ENCODE data around the gene VSX2. TPM values are rescaled to one million over a fixed set of nuclear protein-coding genes. Genes with fewer than 3 reads are reported as not detected.
A peak's percentile ranks its signal among the peaks of the same experiment; 100 is the strongest.

Gene VSX2
- total RNA-seq, 2 experiments from 2014 or later: not detected

DNA sequence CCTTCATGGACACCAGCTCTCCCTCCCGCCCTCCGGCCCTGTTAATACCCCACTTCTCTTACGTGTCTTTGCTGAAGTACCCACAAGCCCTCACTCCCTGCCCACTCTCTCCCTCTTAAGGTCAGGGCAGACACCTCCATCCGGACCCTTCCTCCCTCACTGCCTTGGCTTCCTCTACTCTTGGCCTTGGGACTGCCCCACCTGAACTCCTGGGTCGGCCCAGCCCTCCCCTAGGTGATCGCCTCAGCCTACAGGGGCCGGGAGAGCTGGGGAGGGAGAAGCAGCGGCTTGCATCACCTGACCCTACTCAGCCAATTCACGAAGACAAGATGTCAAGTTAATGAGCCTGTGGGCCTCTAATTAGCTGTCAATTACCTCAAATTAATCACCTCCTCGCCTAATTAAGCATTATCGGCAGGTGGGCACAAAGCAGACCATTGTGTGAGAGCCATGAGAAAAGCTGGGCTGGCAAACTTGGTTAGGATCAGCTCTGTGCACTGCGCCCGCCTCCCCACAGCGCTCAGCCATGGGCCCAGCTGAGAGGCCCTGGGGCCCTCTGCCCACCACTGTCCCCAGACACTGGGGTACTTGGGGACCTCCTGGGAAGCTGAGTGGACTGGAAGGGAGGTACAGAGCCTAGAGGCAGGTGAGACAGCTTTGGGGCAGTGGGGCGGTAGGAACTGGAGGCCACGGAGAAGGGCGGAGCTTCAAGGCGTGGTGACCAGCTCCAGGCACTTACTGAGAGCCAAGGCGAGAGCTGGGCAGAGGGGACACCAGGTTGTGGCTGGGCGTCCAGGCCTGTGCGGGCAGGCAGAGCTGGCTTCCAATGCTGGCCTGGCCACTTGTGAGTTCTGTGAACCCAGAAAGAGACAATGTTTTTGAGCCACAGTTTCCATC, 25.1 kb upstream of the VSX2 start:
- no peak overlapping the region for H3K27ac Mint-ChIP-seq
- H3K4me1 Mint-ChIP-seq: no peaks in the 10 kb centered on the region
- CTCF ChIA-PET: no interaction called here
- H3K4me3 Mint-ChIP-seq: no peak overlapping the region
- DNase-seq (no peak), ATAC-seq (no peak)
- H3K9me3 Mint-ChIP-seq (ENCODE audit: low read depth): no peaks in the 10 kb centered on the region
- H3K36me3 Mint-ChIP-seq: no peaks in the 10 kb centered on the region
- peaks cover 19% of the 10 kb centered on the region for H3K27me3 Mint-ChIP-seq

DNA sequence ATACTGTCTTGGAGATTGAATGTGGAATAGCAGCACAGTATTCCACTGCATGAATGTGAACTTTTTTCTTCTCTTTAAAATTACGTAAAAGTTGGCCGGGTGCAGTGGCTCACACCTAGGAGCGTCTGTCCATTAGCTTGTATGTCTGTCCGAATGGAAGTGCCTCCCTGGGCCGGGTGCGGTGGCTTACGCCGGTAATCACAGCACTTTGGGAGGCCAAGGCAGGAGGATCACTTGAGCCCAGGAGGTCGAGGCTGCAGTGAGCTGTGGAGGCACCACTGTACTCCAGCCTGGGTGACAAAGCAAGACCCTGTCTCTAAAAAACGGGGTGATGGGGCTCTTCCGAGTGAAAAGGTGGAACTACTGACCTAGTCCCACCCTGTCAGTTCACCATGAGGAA, 22.6 kb upstream of the VSX2 start:
- H3K27me3 Mint-ChIP-seq: peaks cover 19% of the 10 kb centered on the region
- no peaks in the 10 kb centered on the region for H3K9me3 Mint-ChIP-seq (ENCODE audit: low read depth)
- no peak for ATAC-seq
- H3K4me1 Mint-ChIP-seq: no peaks in the 10 kb centered on the region
- no peak overlapping the region for H3K4me3 Mint-ChIP-seq
- no peak for DNase-seq
- no peak overlapping the region for H3K27ac Mint-ChIP-seq
- H3K36me3 Mint-ChIP-seq: no peaks in the 10 kb centered on the region
- CTCF ChIA-PET: interaction anchor here (0.8 to 1.7 kb wide), 4 partner anchors 22 to 105 kb away, joined by 3 to 4 read pairs (median 3); no protein-coding TSS in a partner anchor

DNA sequence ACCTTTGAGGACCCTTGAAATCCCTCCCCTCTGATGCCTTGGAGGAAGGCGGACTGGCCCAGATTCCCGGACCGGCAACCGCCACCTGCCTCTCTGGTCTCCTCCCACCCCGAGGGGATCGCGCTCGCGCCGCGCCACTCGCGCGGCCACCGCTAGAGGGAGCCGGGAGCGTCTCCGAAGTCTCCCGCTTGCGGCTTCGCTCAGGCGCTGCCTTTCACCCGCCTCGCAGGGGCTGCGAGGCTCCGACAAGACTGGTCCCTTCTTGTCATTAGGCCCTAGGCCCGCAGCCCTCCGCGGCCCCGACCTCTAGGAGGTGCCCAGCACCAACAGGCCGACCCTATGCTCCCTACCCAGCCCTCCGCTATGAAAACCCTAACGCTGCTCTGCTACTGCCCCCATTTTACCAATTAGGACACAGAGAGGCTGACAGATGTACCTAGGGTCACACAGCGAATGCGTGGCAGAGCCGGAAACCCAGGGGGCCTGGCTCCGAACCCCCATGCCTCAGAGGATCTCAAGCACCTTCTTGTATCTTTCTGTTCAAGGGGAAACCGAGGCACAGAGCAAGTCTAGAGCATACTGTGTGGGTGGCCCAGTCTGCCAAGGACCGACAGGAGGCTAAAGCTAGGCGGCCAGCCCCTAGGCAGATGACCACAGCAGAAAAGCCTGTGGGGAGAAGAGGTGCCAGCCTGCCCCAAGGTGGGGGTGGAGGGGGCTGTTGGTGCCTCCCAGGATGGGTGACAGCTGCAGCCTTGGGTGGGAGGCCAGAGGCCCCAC, 21.4 kb upstream of the VSX2 start:
- Mint-ChIP-seq H3K27me3 (peaks cover 21% of the 10 kb centered on the region), H3K27ac (no peak overlapping the region), H3K4me3 (no peak overlapping the region), H3K36me3 (no peaks in the 10 kb centered on the region), H3K4me1 (no peaks in the 10 kb centered on the region), H3K9me3 (ENCODE audit: low read depth) (no peaks in the 10 kb centered on the region)
- peak; percentile 79 for DNase-seq
- ATAC-seq: peak; percentile 95
- CTCF ChIA-PET: interaction anchor here (0.7 to 1.8 kb wide), 9 partner anchors 8 to 100 kb away, joined by 4 to 9 read pairs (median 5); no protein-coding TSS in a partner anchor

DNA sequence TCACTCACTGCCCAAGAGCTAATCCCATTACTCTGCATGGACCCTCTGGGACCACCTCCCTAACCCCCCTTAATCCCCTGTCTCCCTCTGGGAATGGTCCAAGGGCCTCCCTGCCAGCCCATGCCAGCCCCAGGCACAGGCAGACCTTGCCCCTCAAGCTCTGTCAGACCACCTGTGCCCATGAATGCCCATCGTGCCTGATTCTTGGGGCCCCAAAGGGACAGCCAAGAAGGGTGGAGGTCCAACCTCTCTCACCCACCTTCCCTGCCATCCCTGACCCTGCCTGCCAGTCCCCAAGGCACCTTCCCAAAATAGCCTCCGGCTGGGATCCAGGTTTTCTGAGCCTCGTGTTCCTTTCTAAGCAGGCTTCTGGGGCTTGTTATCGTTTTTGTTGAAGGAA, 20.8 kb upstream of the VSX2 start:
- CTCF ChIA-PET: interaction anchor here (0.7 to 1.8 kb wide), 10 partner anchors 9 to 100 kb away, joined by 3 to 9 read pairs (median 5); no protein-coding TSS in a partner anchor
- Mint-ChIP-seq H3K27ac (no peak overlapping the region), H3K4me1 (no peaks in the 10 kb centered on the region), H3K36me3 (no peaks in the 10 kb centered on the region), H3K4me3 (no peak overlapping the region), H3K27me3 (peaks cover 21% of the 10 kb centered on the region), H3K9me3 (ENCODE audit: low read depth) (no peaks in the 10 kb centered on the region)
- DNase-seq (no peak), ATAC-seq (no peak)

DNA sequence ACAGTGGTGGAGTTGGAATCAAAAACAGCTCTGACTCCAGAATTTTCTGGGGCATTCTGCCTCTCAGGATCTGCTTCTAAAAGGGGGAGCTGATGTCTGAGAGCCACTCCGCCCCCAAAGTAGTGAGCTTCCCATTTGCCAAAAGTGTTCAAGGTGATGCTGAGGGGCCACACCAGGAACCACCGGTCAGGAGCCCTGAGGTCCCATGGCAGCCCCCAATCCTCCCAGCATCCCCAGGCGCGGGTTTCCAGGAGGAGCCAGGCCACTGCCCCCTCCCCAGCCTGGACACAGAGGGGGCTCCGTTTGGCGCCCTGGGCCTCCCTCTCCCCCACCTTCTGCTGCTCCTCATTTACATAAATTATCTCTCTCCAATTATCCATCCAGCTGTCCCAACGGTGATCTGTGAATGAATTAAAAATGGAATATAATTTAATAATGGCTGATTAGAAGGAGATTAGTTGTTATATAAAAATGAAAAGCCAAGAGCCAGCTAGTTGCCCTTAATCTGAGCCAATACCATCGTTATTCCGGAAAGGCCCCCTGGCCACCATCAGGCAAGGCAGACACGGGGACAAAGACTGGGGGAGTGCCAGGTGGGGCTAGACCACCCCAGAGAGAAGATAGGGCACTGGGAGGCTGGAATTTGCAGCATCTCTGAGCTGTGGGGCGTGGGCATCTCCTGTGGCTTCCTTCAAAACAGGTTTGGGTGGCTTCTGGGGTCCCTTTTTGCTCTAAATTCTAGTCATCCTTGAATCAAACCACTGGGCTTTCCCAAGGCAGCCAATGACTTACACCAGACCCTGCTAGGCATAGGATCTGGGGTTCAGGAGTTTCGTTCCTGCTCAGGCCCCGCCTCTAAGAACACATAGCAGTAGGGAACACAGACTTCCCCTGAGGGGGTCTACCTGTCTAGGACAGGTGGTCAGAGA, 19.7 kb upstream of the VSX2 start:
- H3K27me3 Mint-ChIP-seq: peaks cover 24% of the 10 kb centered on the region
- CTCF ChIA-PET: interaction anchor here (0.9 to 1.8 kb wide), 8 partner anchors 10 to 101 kb away, joined by 4 to 9 read pairs (median 6); no protein-coding TSS in a partner anchor
- H3K4me3 Mint-ChIP-seq: no peak overlapping the region
- no peak for ATAC-seq
- H3K9me3 Mint-ChIP-seq (ENCODE audit: low read depth): no peaks in the 10 kb centered on the region
- no peaks in the 10 kb centered on the region for H3K36me3 Mint-ChIP-seq
- no peak overlapping the region for H3K27ac Mint-ChIP-seq
- H3K4me1 Mint-ChIP-seq: no peaks in the 10 kb centered on the region
- DNase-seq: no peak

DNA sequence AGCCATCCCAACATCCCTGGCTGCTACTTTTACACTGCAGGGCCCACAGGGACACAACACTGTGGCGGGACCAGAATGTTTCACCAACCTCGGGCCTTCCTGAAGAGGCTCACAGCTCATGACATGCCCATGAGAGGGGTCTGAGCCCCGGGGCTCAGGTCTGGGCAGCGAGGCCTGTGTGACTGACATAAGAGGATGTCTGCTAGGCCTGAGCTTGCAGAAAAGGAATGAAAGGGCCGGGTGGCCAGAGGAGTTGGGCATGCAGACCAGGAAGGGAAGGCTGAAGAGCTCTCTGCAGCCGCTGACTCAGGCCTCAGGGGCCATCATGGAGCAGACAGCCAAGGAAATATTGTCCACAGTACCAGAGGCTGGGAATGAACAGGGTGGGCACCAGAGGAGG, 18.3 kb upstream of the VSX2 start:
- DNase-seq: no peak
- Mint-ChIP-seq H3K27ac (no peak overlapping the region), H3K4me3 (no peak overlapping the region), H3K36me3 (no peaks in the 10 kb centered on the region), H3K4me1 (no peaks in the 10 kb centered on the region), H3K27me3 (peaks cover 26% of the 10 kb centered on the region), H3K9me3 (ENCODE audit: low read depth) (no peaks in the 10 kb centered on the region)
- ATAC-seq: no peak
- CTCF ChIA-PET: no interaction called here

DNA sequence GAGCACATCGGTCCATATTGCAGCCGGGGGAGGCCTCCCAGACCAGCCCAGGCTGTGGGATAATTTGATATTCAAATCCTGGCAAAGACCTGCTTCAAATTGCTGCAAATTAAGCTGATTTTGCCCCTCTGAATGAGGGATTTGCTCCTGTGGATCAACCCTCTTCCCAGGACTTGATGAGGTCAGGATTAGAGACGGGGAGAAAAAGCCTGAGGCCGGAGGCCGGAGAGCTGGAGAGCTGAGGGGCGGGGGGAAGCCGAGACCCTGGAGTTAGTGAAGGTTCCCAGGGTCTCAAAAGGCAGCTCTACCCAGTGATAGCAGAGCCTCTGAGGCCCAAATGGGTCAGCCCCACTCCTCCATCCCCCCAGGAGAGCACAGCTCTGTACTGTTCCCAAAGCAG, 17.5 kb upstream of the VSX2 start:
- DNase-seq (no peak), ATAC-seq (no peak)
- no peaks in the 10 kb centered on the region for H3K36me3 Mint-ChIP-seq
- no peaks in the 10 kb centered on the region for H3K4me1 Mint-ChIP-seq
- CTCF ChIA-PET: no interaction called here
- H3K4me3 Mint-ChIP-seq: no peak overlapping the region
- H3K27ac Mint-ChIP-seq: no peak overlapping the region
- H3K9me3 Mint-ChIP-seq (ENCODE audit: low read depth): no peaks in the 10 kb centered on the region
- peaks cover 24% of the 10 kb centered on the region for H3K27me3 Mint-ChIP-seq

DNA sequence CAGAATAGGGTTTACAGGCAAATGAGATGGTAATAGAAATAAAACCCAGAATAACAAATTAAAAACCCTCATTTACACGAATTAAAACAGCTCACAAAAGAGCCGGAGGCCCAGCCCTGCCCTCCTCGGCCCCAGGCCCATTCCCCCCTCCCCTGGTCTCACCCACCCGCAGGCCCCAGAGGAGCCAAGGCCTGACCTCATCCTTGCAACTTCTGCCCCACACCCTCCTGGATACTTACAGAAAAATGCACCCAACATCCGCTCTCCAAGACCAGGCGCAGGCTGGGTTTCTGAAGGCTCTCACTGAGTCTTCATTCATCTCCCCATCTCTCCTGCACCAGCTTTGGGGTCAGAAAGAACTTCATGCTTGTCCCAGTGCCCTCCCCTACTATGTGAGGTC, 16.2 kb upstream of the VSX2 start:
- Mint-ChIP-seq H3K4me1 (no peaks in the 10 kb centered on the region), H3K27ac (no peak overlapping the region), H3K4me3 (no peak overlapping the region), H3K36me3 (no peaks in the 10 kb centered on the region), H3K27me3 (peaks cover 24% of the 10 kb centered on the region), H3K9me3 (ENCODE audit: low read depth) (no peaks in the 10 kb centered on the region)
- CTCF ChIA-PET: interaction anchor here (0.6 kb wide), 1 partner anchor 639 kb away, joined by 3 read pairs; no protein-coding TSS in a partner anchor
- DNase-seq (no peak), ATAC-seq (no peak)

DNA sequence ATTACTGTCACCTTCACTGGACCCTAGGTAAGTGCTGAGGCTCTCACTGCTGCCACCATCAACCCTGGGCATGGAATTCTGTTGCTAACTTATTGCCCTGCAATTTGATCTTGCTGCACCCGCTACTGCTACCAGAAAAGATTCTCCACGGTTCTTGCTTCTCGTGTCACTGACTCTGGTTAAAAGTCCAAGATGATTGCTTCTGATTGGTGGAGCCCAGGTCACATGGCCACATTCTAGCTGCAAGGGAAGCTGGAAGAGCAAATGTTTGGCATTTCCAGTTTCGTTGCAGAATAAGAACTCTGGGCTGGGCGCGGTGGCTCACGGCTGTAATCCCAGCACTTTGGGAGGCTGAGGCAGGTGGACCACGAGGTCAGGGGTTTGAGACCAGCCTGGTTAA, 7.5 kb upstream of the VSX2 start:
- peaks cover 48% of the 10 kb centered on the region for H3K27me3 Mint-ChIP-seq
- peaks cover 3% of the 10 kb centered on the region for H3K36me3 Mint-ChIP-seq
- no peaks in the 10 kb centered on the region for H3K4me1 Mint-ChIP-seq
- H3K9me3 Mint-ChIP-seq (ENCODE audit: low read depth): peaks cover 2% of the 10 kb centered on the region
- no peak overlapping the region for H3K27ac Mint-ChIP-seq
- CTCF ChIA-PET: interaction anchor here (0.6 kb wide), 1 partner anchor 51 kb away, joined by 3 read pairs; no protein-coding TSS in a partner anchor
- no peak for DNase-seq
- ATAC-seq: no peak
- no peak overlapping the region for H3K4me3 Mint-ChIP-seq

DNA sequence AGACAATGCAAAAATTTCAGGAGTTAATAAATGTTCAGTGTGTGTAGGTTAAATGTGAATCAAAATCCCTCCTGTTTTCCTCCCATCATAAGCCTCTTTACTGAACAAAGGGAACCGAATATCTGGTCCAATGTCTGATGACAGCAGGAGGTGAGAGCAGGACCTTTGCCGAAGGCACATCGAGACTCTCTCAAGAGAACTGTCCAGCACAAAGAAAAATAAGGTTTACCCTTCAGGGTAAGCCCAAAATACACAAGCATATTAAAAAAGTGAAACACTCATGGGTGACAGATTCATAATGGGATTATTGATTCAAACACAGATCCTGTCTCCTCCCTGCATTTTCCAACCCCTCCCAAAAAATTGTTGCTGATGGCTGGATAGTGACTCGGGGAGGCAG, 4.2 kb upstream of the VSX2 start:
- H3K4me1 Mint-ChIP-seq: no peaks in the 10 kb centered on the region
- DNase-seq: no peak
- CTCF ChIA-PET: interaction anchor here (1.5 kb wide), 1 partner anchor 16 kb away, joined by 3 read pairs; no protein-coding TSS in a partner anchor
- peaks cover 54% of the 10 kb centered on the region for H3K27me3 Mint-ChIP-seq
- H3K9me3 Mint-ChIP-seq (ENCODE audit: low read depth): peaks cover 2% of the 10 kb centered on the region
- no peak overlapping the region for H3K4me3 Mint-ChIP-seq
- ATAC-seq: no peak
- H3K36me3 Mint-ChIP-seq: peaks cover 3% of the 10 kb centered on the region
- no peak overlapping the region for H3K27ac Mint-ChIP-seq

DNA sequence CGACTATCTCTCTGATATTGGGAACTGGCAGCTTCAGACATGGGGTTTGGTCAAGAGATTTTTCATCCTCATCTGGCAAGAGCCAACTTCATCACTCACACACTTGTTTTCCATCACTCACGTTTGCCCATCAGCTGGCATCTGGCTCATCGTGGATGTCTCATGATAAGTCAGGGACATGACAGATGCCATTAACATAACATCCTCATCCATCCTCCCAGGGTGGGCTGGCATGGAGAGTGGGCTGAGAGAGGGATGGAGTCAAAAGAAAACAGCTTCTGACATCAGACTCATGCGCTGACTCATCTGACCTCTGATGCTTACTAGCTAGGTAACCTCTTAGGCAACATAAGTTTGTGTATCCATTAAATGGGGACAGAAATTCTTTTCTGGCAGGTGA, 1.8 kb upstream of the VSX2 start:
- Mint-ChIP-seq H3K4me1 (peaks cover 15% of the 10 kb centered on the region), H3K9me3 (ENCODE audit: low read depth) (no peaks in the 10 kb centered on the region), H3K27me3 (peaks cover 60% of the 10 kb centered on the region), H3K4me3 (no peak overlapping the region), H3K36me3 (no peaks in the 10 kb centered on the region), H3K27ac (no peak overlapping the region)
- no peak for ATAC-seq
- CTCF ChIA-PET: interaction anchor here (0.6 to 1.6 kb wide), 5 partner anchors 10 to 20 kb away, joined by 3 to 8 read pairs (median 3); no protein-coding TSS in a partner anchor
- no peak for DNase-seq

DNA sequence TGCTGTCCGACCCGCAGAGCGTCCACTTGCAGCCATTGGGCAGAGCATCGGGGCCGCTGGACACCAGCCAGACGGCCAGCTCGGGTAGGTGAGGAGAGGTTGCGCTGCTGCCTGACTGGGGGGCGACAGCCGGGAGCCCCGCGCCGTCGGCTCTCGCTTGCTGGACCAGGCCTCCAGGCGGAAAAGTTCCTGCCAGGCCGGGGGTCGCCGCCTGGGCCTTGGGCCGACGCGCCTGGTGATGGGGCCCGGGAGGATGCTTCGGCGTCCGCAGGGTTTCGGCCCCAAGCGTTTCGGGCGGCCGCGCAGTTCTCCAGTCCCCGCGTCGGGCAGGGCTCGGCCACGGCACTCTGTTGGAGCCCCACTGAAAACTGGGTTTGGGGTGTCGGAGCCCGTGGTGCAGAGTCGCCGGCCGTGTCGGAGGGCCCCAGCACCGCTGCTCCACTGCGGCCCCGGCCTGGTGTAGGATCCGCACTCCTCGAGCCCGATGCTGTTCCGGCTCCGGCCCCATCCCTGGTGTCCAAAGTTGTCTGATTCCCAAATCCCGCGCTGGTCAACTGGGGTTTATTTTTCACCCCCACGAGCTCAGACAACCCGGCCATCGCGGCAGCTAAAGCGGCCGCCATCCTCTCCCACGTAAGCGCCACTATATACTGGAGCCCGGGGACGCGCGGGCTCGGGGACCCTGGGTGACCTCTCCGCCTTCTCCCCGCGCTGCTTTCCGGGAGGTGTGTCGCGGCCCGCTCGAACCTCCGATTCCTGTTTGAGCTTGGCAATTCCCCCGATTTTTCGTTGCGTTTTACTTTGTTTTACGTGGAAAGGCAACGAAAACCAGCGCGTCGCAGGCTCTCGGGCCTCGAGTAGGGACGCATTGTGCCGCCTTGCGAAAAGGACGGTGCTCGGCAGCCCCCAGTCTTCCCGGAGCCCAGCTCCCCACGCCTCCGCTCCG, 872 bp downstream of the VSX2 start:
- CTCF ChIA-PET: interaction anchor here (1.3 to 4.7 kb wide), 3 partner anchors 11 to 20 kb away, joined by 3 to 27 read pairs (median 15); no protein-coding TSS in a partner anchor
- Mint-ChIP-seq H3K4me3 (peak overlapping the region; percentile 17), H3K27me3 (peaks cover 81% of the 10 kb centered on the region), H3K27ac (no peak overlapping the region), H3K9me3 (ENCODE audit: low read depth) (no peaks in the 10 kb centered on the region), H3K36me3 (no peaks in the 10 kb centered on the region), H3K4me1 (peaks cover 15% of the 10 kb centered on the region)
- DNase-seq (no peak), ATAC-seq (no peak)

All from activated CD8-positive, alpha-beta memory T cell treated with anti-CD3 and anti-CD28 coated beads, Interleukin-2, amount 10 ng/mL, durations not matched to agents 7 days and 5 days (primary cell).